Testis (tissue), 3 donors: Measurements from ENCODE around the gene BTRC. TPM values are rescaled to one million over a fixed set of nuclear protein-coding genes. Genes with fewer than 3 reads are reported as not detected.

Experiments used
- DNase-seq: peaks from one replicate; pipeline ENCODE4 v3.0.0-alpha.2; 2019
- H3K27ac ChIP-seq, 2 donors: fragments of 200-600 bp; sonication (generic); one replicate each; pipeline ENCODE4 v1.5.1; 2019
- H3K27me3 ChIP-seq: fragments of 200-600 bp; sonication (generic); one replicate; pipeline ENCODE4 v1.5.1; 2019
- H3K36me3 ChIP-seq: fragments of 200-600 bp; sonication (generic); one replicate; pipeline ENCODE4 v1.5.1; 2017; ENCODE audit warnings: low read depth; ENCODE audit errors: missing control alignments
- H3K4me1 ChIP-seq: fragments of 200-600 bp; sonication (generic); one replicate; pipeline ENCODE4 v1.5.1; 2019
- H3K4me3 ChIP-seq, 2 donors: fragments of 200-600 bp; sonication (generic); one replicate each; pipeline ENCODE4 v1.5.1; 2017 to 2019
- H3K9me3 ChIP-seq: fragments of 200-600 bp; sonication (generic); one replicate; pipeline ENCODE4 v1.5.1; 2017
- CTCF ChIP-seq, 3 experiments: fragments of 450-650 bp in 2 of 3; fragments of 200-600 bp in 1 of 3; sonication (generic) in 1 of 3; IDR thresholded peaks; one replicate each; pipeline ENCODE4 v1.5.1; 2016 to 2019; ENCODE audit warnings: antibody characterized with exemption in 3 of 3, mild to moderate bottlenecking in 2 of 3, moderate library complexity in 1 of 3
- POLR2A ChIP-seq: fragments of 450-650 bp; IDR thresholded peaks from one replicate; pipeline ENCODE4 v1.6.1; 2017; ENCODE audit warnings: antibody characterized with exemption, mild to moderate bottlenecking, moderate library complexity
- WGBS, 2 donors: methylation state at CpG; one replicate each; pipeline ENCODE4 v1.1.5; 2018; 5-methylcytosine and 5-hydroxymethylcytosine counted together
- intact Hi-C: fragments of 100-400 bp; cut with DNase I; formaldehyde crosslinking; loops from one replicate; pipeline ENCODE4 v1.15.1; 2023; ENCODE audit warnings: low total_unique reads
- polyA plus RNA-seq: library from polyadenylated mRNA; stranded (reverse); fragments of 350-450 nt; fragmentation: Illumina TruSeq; extraction: RNeasy Lipid Tissue Mini Kit (QIAGEN cat#74804); gene quantifications from one replicate; pipeline ENCODE4 v1.2.3, GENCODE V29; 2014; ENCODE audit warnings: low read depth, low replicate concordance; ENCODE audit not compliant: insufficient read depth
- total RNA-seq, 2 donors: library from RNA; depleted of rRNA; stranded (reverse); fragments of >200 nt; gene quantifications; one replicate each; pipeline ENCODE4 v1.2.3, GENCODE V29; 2016

BTRC gene
- total and polyA plus RNA-seq, 3 donors from 2014 or later = 40.0 to 43.8 (median 41.0) TPM

- no peaks in the 10 kb centered on the region for H3K9me3 ChIP-seq
- TF ChIP-seq POLR2A (no peak), CTCF (IDR thresholded peaks at IDR 0.05) (no peak)
- DNase-seq = no peak
- no peaks in the 10 kb centered on the region for H3K4me1 ChIP-seq
- no peaks in the 10 kb centered on the region for H3K36me3 ChIP-seq
- H3K4me3 ChIP-seq = no peak overlapping the region
- WGBS, 2 donors = 88% methylated on average over 4 of the region's 4 CpGs
- H3K27me3 ChIP-seq = no peaks in the 10 kb centered on the region
- H3K27ac ChIP-seq = no peak overlapping the region
- intact Hi-C loops = no loop called here
Observed at GRCh38 chr10:101425535-101425934, 71.6 kb downstream of the BTRC start.

- intact Hi-C loops = no loop called here
- DNase-seq = no peak
- WGBS, 2 donors = 92 to 98% methylated on average over 3 of the region's 3 CpGs
- Histone ChIP-seq H3K4me1 (no peaks in the 10 kb centered on the region), H3K27me3 (no peaks in the 10 kb centered on the region), H3K27ac (no peak overlapping the region), H3K9me3 (no peaks in the 10 kb centered on the region), H3K36me3 (no peaks in the 10 kb centered on the region), H3K4me3 (no peak overlapping the region)
- TF ChIP-seq POLR2A = no peak
- no peak for TF ChIP-seq CTCF (IDR thresholded peaks at IDR 0.05)
Observed at GRCh38 chr10:101428036-101428435, 74.1 kb downstream of the BTRC start.

- no peak overlapping the region for H3K4me3 ChIP-seq
- H3K27ac ChIP-seq = no peak overlapping the region
- H3K27me3 ChIP-seq = no peaks in the 10 kb centered on the region
- TF ChIP-seq CTCF (IDR thresholded peaks at IDR 0.05) (no peak), POLR2A (no peak)
- 87 to 90% methylated on average over 2 to 3 of the region's 3 CpGs for WGBS, 2 donors
- no peaks in the 10 kb centered on the region for H3K4me1 ChIP-seq
- no peak for DNase-seq
- no peaks in the 10 kb centered on the region for H3K36me3 ChIP-seq
- intact Hi-C loops = no loop called here
- no peaks in the 10 kb centered on the region for H3K9me3 ChIP-seq
Observed at GRCh38 chr10:101429423-101429822, 75.5 kb downstream of the BTRC start.

- no peaks in the 10 kb centered on the region for H3K36me3 ChIP-seq
- no peaks in the 10 kb centered on the region for H3K9me3 ChIP-seq
- TF ChIP-seq CTCF (IDR thresholded peaks at IDR 0.05) (no peak), POLR2A (no peak)
- no peak overlapping the region for H3K4me3 ChIP-seq
- 92 to 93% methylated on average over 6 of the region's 6 CpGs for WGBS, 2 donors
- no peak overlapping the region for H3K27ac ChIP-seq
- intact Hi-C loops = no loop called here
- no peak for DNase-seq
- no peaks in the 10 kb centered on the region for H3K27me3 ChIP-seq
- H3K4me1 ChIP-seq = no peaks in the 10 kb centered on the region
Observed at GRCh38 chr10:101436302-101436701, 82.3 kb downstream of the BTRC start.

- Histone ChIP-seq H3K27me3 (no peaks in the 10 kb centered on the region), H3K27ac (no peak overlapping the region), H3K9me3 (no peaks in the 10 kb centered on the region), H3K4me1 (no peaks in the 10 kb centered on the region), H3K36me3 (no peaks in the 10 kb centered on the region), H3K4me3 (no peak overlapping the region)
- DNase-seq = no peak
- 73 to 74% methylated on average over 5 of the region's 5 CpGs for WGBS, 2 donors
- TF ChIP-seq POLR2A = no peak
- TF ChIP-seq CTCF (IDR thresholded peaks at IDR 0.05) = no peak
- intact Hi-C loops = no loop called here
Observed at GRCh38 chr10:101438881-101439391, 85.0 kb downstream of the BTRC start.
